Endothelial cell of umbilical vein (primary cell): ENCODE measurements around the gene NFIC. TPM values are rescaled to one million over a fixed set of nuclear protein-coding genes. Genes with fewer than 3 reads are reported as not detected.

Source experiments
- BruUV-seq: library from RNA; stranded (reverse); fragments of 400-500 nt; replicated peaks from 2 replicates; lab custom pipeline; 2021; lab: Mats Ljungman, UMichigan
- CTCF ChIA-PET: fragments of 300-600, 350-600 bp; sonication (Branson Sonifier 250); formaldehyde crosslinking; loops from one replicate; lab custom pipeline; 2021; ENCODE audit warnings: antibody characterized with exemption, inconsistent platforms; lab: Charles Lee
- POLR2A ChIA-PET: fragments of 300-600, 350-600 bp; sonication (Branson Sonifier 250); formaldehyde crosslinking; loops from one replicate; lab custom pipeline; 2021; ENCODE audit warnings: antibody characterized with exemption, inconsistent platforms; lab: Charles Lee
- DNase-seq: peaks from one replicate; pipeline ENCODE4 v3.0.0-alpha.2; 2011; ENCODE audit warnings: low read depth, low spot score
- FAIRE-seq: peaks from 2 replicates; lab custom pipeline; 2011; peaks lifted over from hg19 to GRCh38; lab: Jason Lieb, UNC
- H2AFZ ChIP-seq: 2 replicates; pipeline ENCODE4 v1.6.0; 2012; ENCODE audit warnings: low read depth, low read length, control low read depth, inconsistent platforms
- H3K27ac ChIP-seq: 2 replicates; pipeline ENCODE4 v1.5.1; 2011; ENCODE audit warnings: low read depth, mild to moderate bottlenecking, control low read depth, low read length, moderate library complexity; ENCODE audit not compliant: insufficient read depth
- H3K27me3 ChIP-seq, 2 experiments: 2 replicates each; pipeline versions ENCODE4 v1.6.0 to v1.6.1; 2011; ENCODE audit warnings: low read length in 2 of 2, mixed read lengths in 1 of 2; ENCODE audit not compliant: control insufficient read depth in 2 of 2, insufficient read depth in 2 of 2
- H3K36me3 ChIP-seq, 2 experiments: 2 replicates in 1 of 2; 3 replicates in 1 of 2; pipeline ENCODE4 v1.5.1; 2011; ENCODE audit warnings: low read length in 2 of 2, mild to moderate bottlenecking in 1 of 2, moderate library complexity in 1 of 2; ENCODE audit not compliant: control insufficient read depth in 2 of 2, insufficient read depth in 2 of 2; ENCODE audit errors: extremely low read depth in 1 of 2
- H3K4me1 ChIP-seq: 3 replicates; pipeline ENCODE4 v1.5.1; 2011; ENCODE audit warnings: mild to moderate bottlenecking, low read length; ENCODE audit not compliant: control insufficient read depth, insufficient read depth; ENCODE audit errors: extremely low read depth
- H3K4me2 ChIP-seq: 2 replicates; pipeline ENCODE4 v1.6.1; 2011; ENCODE audit warnings: low read length, control low read depth, mixed read lengths; ENCODE audit not compliant: insufficient read depth
- H3K4me3 ChIP-seq, 3 experiments: fragments of 200-600 bp in 1 of 3; sonication (generic), shearing (Covaris generic) in 1 of 3; replicated peaks in 1 of 3; 2 replicates each; pipeline ENCODE4 v1.5.1; 2011 to 2016; ENCODE audit warnings: control low read depth in 3 of 3, low read length in 3 of 3, mild to moderate bottlenecking in 2 of 3, inconsistent platforms in 1 of 3, low read depth in 1 of 3, moderate library complexity in 1 of 3; ENCODE audit not compliant: insufficient read depth in 1 of 3
- H3K79me2 ChIP-seq: 2 replicates; pipeline ENCODE4 v1.6.0; 2012; ENCODE audit warnings: low read length, inconsistent platforms; ENCODE audit not compliant: control insufficient read depth, insufficient read depth
- H3K9ac ChIP-seq: replicated peaks from 2 replicates; pipeline ENCODE3; 2011; ENCODE audit warnings: low read length, control low read depth; ENCODE audit not compliant: insufficient read depth; ENCODE audit errors: extremely low read depth
- H3K9me1 ChIP-seq: replicated peaks from 3 replicates; pipeline ENCODE4 v1.6.0; 2011; ENCODE audit warnings: mild to moderate bottlenecking, low read length; ENCODE audit not compliant: control insufficient read depth, insufficient read depth; ENCODE audit errors: extremely low read depth
- H3K9me3 ChIP-seq: replicated peaks from 2 replicates; pipeline ENCODE4 v1.5.1; 2012; ENCODE audit warnings: low read length, inconsistent platforms; ENCODE audit not compliant: control insufficient read depth, insufficient read depth
- H4K20me1 ChIP-seq: replicated peaks from 2 replicates; pipeline ENCODE3; 2011; ENCODE audit warnings: mild to moderate bottlenecking, low read length; ENCODE audit not compliant: control insufficient read depth, insufficient read depth; ENCODE audit errors: extremely low read depth
- CTCF ChIP-seq, 2 donors: IDR thresholded peaks; 1 replicate in 1 of 2; 2 replicates in 1 of 2; pipeline ENCODE4 v1.5.1; 2011; ENCODE audit warnings: low read length in 2 of 2, mild to moderate bottlenecking in 2 of 2, moderate library complexity in 2 of 2, control low read depth in 1 of 2, inconsistent platforms in 1 of 2, low read depth in 1 of 2; ENCODE audit not compliant: insufficient read depth in 1 of 2; ENCODE audit errors: extremely low read depth in 1 of 2
- EZH2 ChIP-seq: IDR thresholded peaks from 2 replicates; pipeline ENCODE4 v1.6.1; 2012; ENCODE audit warnings: borderline replicate concordance, low read depth, mild to moderate bottlenecking, moderate library complexity, low read length, inconsistent platforms; ENCODE audit not compliant: severe bottlenecking
- FOS ChIP-seq: IDR thresholded peaks from 2 replicates; pipeline ENCODE4 v1.6.1; 2011; ENCODE audit warnings: mild to moderate bottlenecking, low read length, moderate library complexity, borderline replicate concordance; ENCODE audit not compliant: insufficient read depth
- GATA2 ChIP-seq: IDR thresholded peaks from 2 replicates; pipeline ENCODE4 v1.7.0; 2011; ENCODE audit warnings: low read depth, mild to moderate bottlenecking, moderate library complexity, mixed read lengths, low read length; ENCODE audit not compliant: insufficient read length, insufficient read depth
- JUN ChIP-seq: IDR thresholded peaks from 2 replicates; pipeline ENCODE4 v1.6.1; 2011; ENCODE audit warnings: borderline replicate concordance, low read depth; ENCODE audit not compliant: insufficient read length, insufficient read depth
- MAX ChIP-seq: IDR thresholded peaks from 2 replicates; pipeline ENCODE4 v1.6.1; 2011; ENCODE audit not compliant: insufficient read depth, insufficient read length
- MYC ChIP-seq: IDR thresholded peaks from one replicate; pipeline ENCODE4 v1.6.1; 2011; ENCODE audit warnings: mild to moderate bottlenecking, low read depth, low read length
- POLR2A ChIP-seq: IDR thresholded peaks from 2 replicates; pipeline ENCODE4 v1.6.1; 2012; ENCODE audit warnings: low read depth, mild to moderate bottlenecking, control low read depth, low read length
- POLR2AphosphoS5 ChIP-seq: IDR thresholded peaks from 2 replicates; pipeline ENCODE4 v1.6.1; 2012; ENCODE audit warnings: low read depth, mild to moderate bottlenecking, control low read depth, low read length, moderate library complexity; ENCODE audit not compliant: insufficient read depth
- dilution Hi-C: fragments of 300-500 bp; cut with MboI; formaldehyde crosslinking; loops from one replicate; pipeline ENCODE4 v1.15.0; 2019; ENCODE audit warnings: low sequenced_read_pairs; ENCODE audit not compliant: extremely low pct_ligation_motif_present
- intact Hi-C: fragments of 100-400 bp; cut with micrococcal nuclease; formaldehyde crosslinking; loops from one replicate; pipeline ENCODE4 v1.10.0; 2022
- polyA plus RNA-seq, 4 experiments: library from polyadenylated mRNA; depleted of rRNA in 3 of 4; stranded (reverse) in 3 of 4; unstranded in 1 of 4; fragments of >200 nt; gene quantifications; 2 replicates each; pipeline versions ENCODE4 v1.2.1 to v1.2.3, GENCODE V29; 2011 to 2012; ENCODE audit warnings: missing spikeins in 1 of 4
- total RNA-seq: library from RNA; stranded (reverse); gene quantifications from 2 replicates; pipeline ENCODE4 v1.2.3, GENCODE V29; 2021

The NFIC gene
- total and polyA plus RNA-seq, 2 donors (not counting 3 experiments of a cell fraction or from before 2014, with no cell fraction given): 11.4 to 133 TPM

- DNase-seq (no peak), FAIRE-seq (no peak)
- BruUV-seq: no TSS peak
- ChIA-PET CTCF (interaction anchor here (1.4 to 6.2 kb wide), 5 partner anchors 10 to 179 kb away, joined by 5 to 147 read pairs (median 20); no protein-coding TSS in a partner anchor), POLR2A (no interaction called here)
- Histone ChIP-seq H2AFZ (no peak overlapping the region), H3K9ac (no peak overlapping the region), H3K36me3 (no peaks in the 10 kb centered on the region), H3K4me3 (no peak overlapping the region), H3K79me2 (no peaks in the 10 kb centered on the region), H3K27me3 (peaks cover 3 to 11% of the 10 kb centered on the region in 2 experiments), H3K4me1 (no peaks in the 10 kb centered on the region), H3K27ac (no peak overlapping the region), H3K9me1 (no peaks in the 10 kb centered on the region), H3K9me3 (no peaks in the 10 kb centered on the region), H4K20me1 (no peaks in the 10 kb centered on the region), H3K4me2 (no peak overlapping the region)
- intact Hi-C loops (no loop called here), dilution Hi-C loops (no loop called here)
- TF ChIP-seq EZH2: no peak
- TF ChIP-seq CTCF (IDR thresholded peaks at IDR 0.05; ENCODE audit: extremely low read depth in 1 of 2, insufficient read depth in 1 of 2, low read depth in 1 of 2, low read length in 2 of 2): no peak
Observed at GRCh38 chr19:3482507-3483225, 116.3 kb downstream of the NFIC start.

GRCh38 chr19:3483226-3483628, 116.8 kb downstream of the NFIC start, which contains the start of gene SMIM44:
SMIM44 (minus strand) TSS chr19:3483441; CDS start chr19:3483403, 38 bp downstream.
- Histone ChIP-seq H4K20me1 (no peaks in the 10 kb centered on the region), H3K4me2 (no peak within 1 kb of the TSS), H3K9me3 (no peaks in the 10 kb centered on the region), H3K4me1 (no peaks in the 10 kb centered on the region), H3K9ac (no peak within 1 kb of the TSS), H3K4me3 (no peak within 1 kb of the TSS), H3K27ac (no peak within 1 kb of the TSS), H2AFZ (no peak within 1 kb of the TSS), H3K27me3 (peaks cover 3 to 11% of the 10 kb centered on the region in 2 experiments), H3K36me3 (no peaks in the 10 kb centered on the region), H3K79me2 (no peaks in the 10 kb centered on the region), H3K9me1 (no peaks in the 10 kb centered on the region)
- BruUV-seq: no TSS peak
- dilution Hi-C loops (no loop called here), intact Hi-C loops (no loop called here)
- TF ChIP-seq POLR2AphosphoS5 (no peak), FOS (no peak), MAX (no peak), GATA2 (no peak), CTCF (IDR thresholded peaks at IDR 0.05; ENCODE audit: extremely low read depth in 1 of 2, insufficient read depth in 1 of 2, low read depth in 1 of 2, low read length in 2 of 2) (no peak), MYC (no peak), JUN (no peak), POLR2A (no peak), EZH2 (no peak)
- DNase-seq: no peak
- FAIRE-seq: no peak
- ChIA-PET POLR2A (no interaction called here), CTCF (interaction anchor here (0.7 to 6.2 kb wide), 6 partner anchors 10 to 180 kb away, joined by 4 to 147 read pairs (median 13); no protein-coding TSS in a partner anchor)
